Transverse colon (tissue), 3 donors: Measurements from ENCODE around the gene AUH.

Source experiments
- CTCF ChIP-seq, 5 experiments: fragments of 200-600 bp in 3 of 5; fragments of 450-650 bp in 2 of 5; sonication (generic) in 3 of 5; IDR thresholded peaks; 1 replicate in 2 of 5; 2 replicates in 3 of 5; pipeline ENCODE4 v1.5.1; 2016 to 2017; ENCODE audit warnings: antibody characterized with exemption in 5 of 5, inconsistent platforms in 3 of 5, mild to moderate bottlenecking in 2 of 5, moderate library complexity in 1 of 5
- EP300 ChIP-seq: sonication (generic); formaldehyde crosslinking; IDR thresholded peaks from one replicate; pipeline ENCODE4 v1.6.1; 2017; ENCODE audit warnings: antibody characterized with exemption, low read depth

GRCh38 chr9:91178281-91179236 lies 183.2 kb downstream of the AUH start:
- TF ChIP-seq EP300 (no peak), CTCF (IDR thresholded peaks at IDR 0.05) (no peak)
